NT2/D1 (cell line): Measurements from ENCODE around the gene NT5DC1.

Experiments
- DNase-seq: peaks from one replicate; pipeline ENCODE4 v3.0.0-alpha.2; 2011; ENCODE audit warnings: low read depth, low spot score
- H3K27me3 ChIP-seq: 2 replicates; pipeline ENCODE4 v1.6.0; 2011; ENCODE audit warnings: mild to moderate bottlenecking; ENCODE audit not compliant: insufficient read length, insufficient read depth
- H3K36me3 ChIP-seq: 2 replicates; pipeline ENCODE4 v1.6.1; 2011; ENCODE audit warnings: mild to moderate bottlenecking, low read length, mixed read lengths; ENCODE audit not compliant: insufficient read depth, insufficient read length
- H3K4me1 ChIP-seq: 2 replicates; pipeline ENCODE4 v1.5.1; 2011; ENCODE audit not compliant: insufficient read depth, insufficient read length
- H3K4me3 ChIP-seq: 2 replicates; pipeline ENCODE4 v1.5.1; 2011; ENCODE audit warnings: low read depth; ENCODE audit not compliant: insufficient read length
- H3K9ac ChIP-seq: 2 replicates; pipeline ENCODE4 v1.6.0; 2011; ENCODE audit warnings: low read depth; ENCODE audit not compliant: insufficient read length
- H3K9me3 ChIP-seq: 2 replicates; pipeline ENCODE4 v1.5.1; 2011; ENCODE audit warnings: mild to moderate bottlenecking, low read length; ENCODE audit not compliant: insufficient read depth
- SUZ12 ChIP-seq: IDR thresholded peaks from 2 replicates; pipeline ENCODE4 v1.6.1; 2011; ENCODE audit not compliant: insufficient read length, insufficient read depth; ENCODE audit errors: extremely low read depth
- YY1 ChIP-seq: IDR thresholded peaks from 2 replicates; pipeline ENCODE4 v1.6.1; 2011; ENCODE audit not compliant: insufficient read length, insufficient read depth
- ZNF274 ChIP-seq: IDR thresholded peaks from 2 replicates; pipeline ENCODE4 v1.6.1; 2011; ENCODE audit warnings: mild to moderate bottlenecking, low read depth, low read length

NT5DC1 gene

GRCh38 chr6:116064666-116065065 lies 36.0 kb upstream of the NT5DC1 start:
- no peak for DNase-seq
- TF ChIP-seq ZNF274, result no peak
- no peak for TF ChIP-seq SUZ12
- no peak for TF ChIP-seq YY1

GRCh38 chr6:116066789-116067188 lies 33.9 kb upstream of the NT5DC1 start:
- no peak for DNase-seq
- TF ChIP-seq ZNF274, result no peak
- no peak for TF ChIP-seq YY1
- no peak for TF ChIP-seq SUZ12

More at GRCh38 chr6:116064666-116065065, 36.0 kb upstream of the NT5DC1 start:
- Histone ChIP-seq H3K9ac (no peak overlapping the region), H3K4me3 (no peak overlapping the region), H3K9me3 (no peaks in the 10 kb centered on the region), H3K36me3 (no peaks in the 10 kb centered on the region), H3K27me3 (no peaks in the 10 kb centered on the region), H3K4me1 (no peaks in the 10 kb centered on the region)

DNA sequence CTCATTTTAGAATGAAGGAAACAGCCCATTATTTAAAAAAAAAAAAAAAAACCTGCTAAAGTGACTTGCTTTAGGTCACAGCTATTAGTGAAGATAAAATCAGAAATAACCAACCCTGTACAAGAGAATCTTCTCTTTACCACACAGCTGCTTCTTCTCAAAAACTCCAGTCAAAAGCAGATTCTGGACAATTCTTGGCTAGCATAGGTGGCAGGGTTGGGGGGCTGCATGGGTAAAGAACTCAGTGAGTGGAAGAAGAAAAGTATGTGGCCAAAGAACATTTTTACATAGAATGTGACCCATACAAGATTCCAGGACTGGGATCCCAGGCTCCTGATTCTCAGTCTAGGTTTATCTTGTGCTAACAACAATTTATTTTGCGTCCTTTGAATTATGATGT lies 30.6 kb upstream of the NT5DC1 start:
- Histone ChIP-seq H3K27me3 (no peaks in the 10 kb centered on the region), H3K9ac (no peak overlapping the region), H3K36me3 (no peaks in the 10 kb centered on the region), H3K4me1 (no peaks in the 10 kb centered on the region), H3K4me3 (no peak overlapping the region), H3K9me3 (no peaks in the 10 kb centered on the region)
- TF ChIP-seq YY1 (no peak), SUZ12 (no peak), ZNF274 (no peak)
- no peak for DNase-seq

More at GRCh38 chr6:116066789-116067188, 33.9 kb upstream of the NT5DC1 start:
- H3K9ac ChIP-seq, result no peak overlapping the region
- H3K27me3 ChIP-seq, result no peaks in the 10 kb centered on the region
- no peak overlapping the region for H3K4me3 ChIP-seq
- no peaks in the 10 kb centered on the region for H3K9me3 ChIP-seq
- no peaks in the 10 kb centered on the region for H3K4me1 ChIP-seq
- no peaks in the 10 kb centered on the region for H3K36me3 ChIP-seq

DNA sequence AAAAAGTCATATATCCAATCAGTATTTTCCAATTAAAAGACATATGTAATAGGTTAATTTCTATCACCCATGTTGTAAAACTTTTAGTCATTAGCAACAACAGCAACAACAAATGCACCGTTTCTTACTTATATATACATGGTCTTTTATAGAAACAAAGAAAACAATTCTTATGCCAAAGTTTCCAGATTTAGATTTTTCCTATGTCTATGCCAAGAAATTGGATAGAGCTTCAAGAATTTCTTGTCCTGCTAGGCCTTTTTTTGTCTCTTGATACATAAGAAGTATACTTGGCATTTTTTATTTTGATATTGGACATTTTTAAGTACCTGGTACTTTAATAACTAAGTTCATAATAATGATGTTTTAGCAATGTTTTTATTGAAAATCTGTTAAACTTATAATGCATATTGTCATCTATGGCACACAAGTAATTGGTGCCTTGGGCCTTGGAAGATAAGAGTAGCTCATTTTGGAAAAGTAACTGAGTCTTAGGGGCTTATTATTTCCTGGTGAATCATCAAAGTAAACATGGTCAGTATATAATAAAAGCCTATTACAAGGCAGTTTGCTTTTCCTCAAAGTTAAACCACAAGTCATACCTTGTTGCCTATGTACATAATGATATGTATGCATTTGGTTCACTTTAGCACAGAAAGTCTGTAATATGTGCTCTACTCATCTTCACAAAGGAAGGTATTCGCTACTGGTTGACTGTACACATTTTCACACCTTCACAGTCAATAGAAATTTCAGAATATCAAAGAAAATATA lies 29.9 kb upstream of the NT5DC1 start:
- H3K4me3 ChIP-seq, result no peak overlapping the region
- no peak for TF ChIP-seq SUZ12
- TF ChIP-seq ZNF274, result no peak
- TF ChIP-seq YY1, result no peak
- no peaks in the 10 kb centered on the region for H3K9me3 ChIP-seq
- no peak for DNase-seq
- no peaks in the 10 kb centered on the region for H3K36me3 ChIP-seq
- H3K4me1 ChIP-seq, result no peaks in the 10 kb centered on the region
- H3K9ac ChIP-seq, result no peak overlapping the region
- no peaks in the 10 kb centered on the region for H3K27me3 ChIP-seq

DNA sequence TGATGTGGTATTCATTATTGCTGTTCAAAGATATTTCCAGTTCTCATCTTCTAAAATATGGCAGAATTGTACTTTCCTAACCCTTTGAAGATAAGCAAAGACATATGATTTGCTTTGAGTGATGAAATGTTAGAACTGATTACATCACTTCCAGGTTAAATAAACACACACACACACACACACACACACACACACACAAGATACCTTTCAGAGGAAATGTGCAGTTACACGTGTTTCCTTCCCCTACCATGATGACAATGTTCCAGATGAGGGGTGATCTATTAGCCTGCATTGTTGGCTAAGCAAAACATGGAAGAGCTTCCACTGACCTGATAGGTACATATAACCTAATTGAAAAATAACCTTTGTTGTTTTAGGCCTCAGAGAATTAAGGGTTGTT lies 28.3 kb upstream of the NT5DC1 start:
- no peak for DNase-seq
- no peak overlapping the region for H3K9ac ChIP-seq
- H3K4me3 ChIP-seq, result no peak overlapping the region
- H3K27me3 ChIP-seq, result no peaks in the 10 kb centered on the region
- H3K4me1 ChIP-seq, result no peaks in the 10 kb centered on the region
- H3K9me3 ChIP-seq, result no peaks in the 10 kb centered on the region
- H3K36me3 ChIP-seq, result no peaks in the 10 kb centered on the region
- TF ChIP-seq SUZ12 (no peak), ZNF274 (no peak), YY1 (no peak)

DNA sequence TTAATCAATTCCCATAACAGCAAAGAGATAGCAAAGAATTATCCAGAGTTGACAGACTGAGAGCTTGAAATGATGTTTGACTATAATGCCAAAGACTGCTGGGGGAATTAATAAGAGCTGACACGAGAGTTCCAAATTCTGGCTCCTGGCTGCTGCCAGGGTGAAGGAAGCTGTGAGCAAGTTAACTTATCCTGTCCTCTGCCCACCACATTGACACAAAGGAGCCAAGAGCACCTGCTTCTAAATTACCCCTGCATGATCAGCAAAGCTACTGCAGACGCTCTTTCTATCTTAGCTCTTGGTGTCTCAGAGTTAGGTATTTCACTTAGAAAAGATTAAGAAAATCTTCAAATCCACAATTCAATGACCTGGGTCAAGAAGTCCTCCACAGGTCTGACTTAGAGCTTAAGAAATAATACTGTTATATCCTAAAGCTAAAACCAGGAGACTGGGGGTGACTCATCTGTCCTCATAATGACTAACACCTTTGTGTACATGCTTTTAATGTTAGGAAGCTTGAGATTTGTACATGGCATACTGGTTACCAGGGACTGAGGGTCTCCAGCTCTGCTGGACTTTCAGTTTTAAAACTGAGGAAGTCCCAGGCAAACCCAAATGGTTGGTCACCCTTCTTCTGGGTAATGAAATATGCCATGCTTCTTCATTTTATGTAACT lies 26.8 kb upstream of the NT5DC1 start:
- DNase-seq, result no peak
- Histone ChIP-seq H3K9ac (no peak overlapping the region), H3K9me3 (no peaks in the 10 kb centered on the region), H3K4me3 (no peak overlapping the region), H3K36me3 (no peaks in the 10 kb centered on the region), H3K27me3 (no peaks in the 10 kb centered on the region), H3K4me1 (no peaks in the 10 kb centered on the region)
- no peak for TF ChIP-seq SUZ12

- no peak for DNase-seq
- no peaks in the 10 kb centered on the region for H3K36me3 ChIP-seq
- no peaks in the 10 kb centered on the region for H3K4me1 ChIP-seq
- no peaks in the 10 kb centered on the region for H3K27me3 ChIP-seq
- TF ChIP-seq ZNF274, result no peak
- TF ChIP-seq SUZ12, result no peak
- no peaks in the 10 kb centered on the region for H3K9me3 ChIP-seq
- H3K9ac ChIP-seq, result no peak overlapping the region
- no peak overlapping the region for H3K4me3 ChIP-seq
Measured at GRCh38 chr6:116074732-116075390, 25.8 kb upstream of the NT5DC1 start.
